Natural killer cell (primary cell): ENCODE data around the gene CLEC16A. TPM values are rescaled to one million over a fixed set of nuclear protein-coding genes. Genes with fewer than 3 reads are reported as not detected.

ENCODE experiments used
- ATAC-seq, 3 donors: fragments of 150-1000 bp in 2 of 3; fragments of 200-7000 bp in 1 of 3; cut with Tn5 transposase; 1 replicate in 1 of 3; 2 replicates in 2 of 3; pipeline ENCODE4 v1.10.0; 2021; ENCODE audit warnings: mild to moderate bottlenecking in 2 of 3, moderate library complexity in 2 of 3
- DNase-seq, 2 donors: peaks; one replicate each; pipeline versions ENCODE4 v3.0.0 to v3.0.0-alpha.2; 2013 to 2021; ENCODE audit warnings: mixed read lengths in 1 of 2
- H3K27ac ChIP-seq: one replicate; pipeline ENCODE4 v1.5.1; 2013; ENCODE audit warnings: mild to moderate bottlenecking, low read length
- H3K27me3 ChIP-seq: one replicate; pipeline ENCODE4 v1.6.1; 2013; ENCODE audit warnings: low read length; ENCODE audit not compliant: control insufficient read depth, insufficient read depth
- H3K36me3 ChIP-seq: one replicate; pipeline ENCODE4 v1.6.1; 2013; ENCODE audit warnings: low read length; ENCODE audit not compliant: control insufficient read depth, insufficient read depth
- H3K4me1 ChIP-seq: one replicate; pipeline ENCODE4 v1.6.1; 2013; ENCODE audit warnings: low read length; ENCODE audit not compliant: control insufficient read depth, insufficient read depth
- H3K4me3 ChIP-seq: one replicate; pipeline ENCODE4 v1.5.1; 2013; ENCODE audit warnings: low read length
- H3K9me3 ChIP-seq: one replicate; pipeline ENCODE4 v1.6.1; 2013; ENCODE audit warnings: low read length; ENCODE audit not compliant: control insufficient read depth, insufficient read depth
- H3K27ac Mint-ChIP-seq, 2 donors: one replicate each; pipeline ENCODE4 v1.8.0; 2022; ENCODE audit warnings: mild to moderate bottlenecking in 2 of 2, mixed read lengths in 2 of 2, moderate library complexity in 1 of 2
- H3K27me3 Mint-ChIP-seq, 2 donors: one replicate each; pipeline ENCODE4 v1.8.0; 2022; ENCODE audit warnings: low read depth in 2 of 2, mixed read lengths in 2 of 2
- H3K36me3 Mint-ChIP-seq: one replicate; pipeline ENCODE4 v1.8.0; 2022; ENCODE audit warnings: mixed read lengths
- H3K4me1 Mint-ChIP-seq, 2 donors: one replicate each; pipeline ENCODE4 v1.8.0; 2022; ENCODE audit warnings: mixed read lengths in 2 of 2
- H3K4me3 Mint-ChIP-seq: one replicate; pipeline ENCODE4 v1.8.0; 2022; ENCODE audit warnings: mild to moderate bottlenecking, moderate library complexity, mixed read lengths
- H3K9me3 Mint-ChIP-seq, 2 donors: one replicate each; pipeline ENCODE4 v1.8.0; 2022; ENCODE audit warnings: mixed read lengths in 2 of 2
- CTCF ChIP-seq: fragments of 200-600 bp; IDR thresholded peaks from one replicate; pipeline ENCODE4 v1.8.0; 2022; ENCODE audit warnings: antibody characterized with exemption
- WGBS: methylation state at CpG from one replicate; pipeline ENCODE4 v1.1.7; 2013; ENCODE audit warnings: missing lambda C conversion rate; ENCODE audit not compliant: insufficient coverage; 5-methylcytosine and 5-hydroxymethylcytosine counted together
- intact Hi-C: fragments of 100-400 bp; cut with micrococcal nuclease; formaldehyde crosslinking; loops from one replicate; pipeline ENCODE4 v1.14.2; 2022
- total RNA-seq, 4 donors: library from RNA; stranded (reverse); fragments of 120-200 nt in 1 of 4; gene quantifications; one replicate each; pipeline versions ENCODE4 v1.2.3 to v1.2.4, GENCODE V29; 2013 to 2022

CLEC16A gene
- total RNA-seq, 3 donors from 2014 or later (not counting 1 experiment from before 2014, with no cell fraction given), result 35.9 to 50.5 (median 37.4) TPM

- Mint-ChIP-seq H3K36me3 (no peaks in the 10 kb centered on the region), H3K4me3 (no peak overlapping the region), H3K4me1 (peaks cover 16 to 21% of the 10 kb centered on the region in 2 donors), H3K9me3 (no peaks in the 10 kb centered on the region), H3K27me3 (no peaks in the 10 kb centered on the region), H3K27ac (no peak overlapping the region)
- peaks cover 8% of the 10 kb centered on the region for H3K36me3 ChIP-seq
- no peak for TF ChIP-seq CTCF
- H3K4me1 ChIP-seq, result peaks cover 34% of the 10 kb centered on the region
- no peak overlapping the region for H3K27ac ChIP-seq
- DNase-seq (no peak), ATAC-seq (no peak)
- no peak overlapping the region for H3K4me3 ChIP-seq
- H3K27me3 ChIP-seq, result no peaks in the 10 kb centered on the region
- intact Hi-C loops, result no loop called here
- WGBS, result 99% methylated on average over 6 of the region's 6 CpGs
- H3K9me3 ChIP-seq, result no peaks in the 10 kb centered on the region
These were observed 233.3 kb downstream of the CLEC16A start for GRCh38 chr16:11177578-11178160.

DNA sequence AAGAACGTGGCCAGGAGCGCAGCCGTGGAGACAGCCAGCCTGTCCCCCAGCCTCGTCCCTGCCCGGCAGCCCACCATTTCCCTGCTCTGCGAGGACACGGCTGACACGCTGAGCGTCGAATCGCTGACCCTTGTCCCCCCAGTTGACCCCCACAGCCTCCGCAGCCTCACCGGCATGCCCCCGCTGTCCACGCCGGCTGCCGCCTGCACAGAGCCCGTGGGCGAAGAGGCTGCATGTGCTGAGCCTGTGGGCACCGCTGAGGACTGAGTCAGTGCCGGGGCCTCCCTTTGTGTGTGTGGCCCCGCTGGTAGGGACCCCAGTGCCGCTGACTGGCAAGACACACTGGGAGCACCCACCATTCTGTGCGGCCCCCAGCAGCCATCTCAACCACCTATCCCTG lies 234.1 kb downstream of the CLEC16A start:
- ATAC-seq, result no peak
- Mint-ChIP-seq H3K4me1 (peaks cover 16 to 21% of the 10 kb centered on the region in 2 donors), H3K27me3 (no peaks in the 10 kb centered on the region), H3K36me3 (no peaks in the 10 kb centered on the region), H3K27ac (no peak overlapping the region), H3K9me3 (no peaks in the 10 kb centered on the region), H3K4me3 (no peak overlapping the region)
- no peak for DNase-seq
- no peak overlapping the region for H3K4me3 ChIP-seq
- H3K4me1 ChIP-seq, result peaks cover 39% of the 10 kb centered on the region
- H3K27me3 ChIP-seq, result no peaks in the 10 kb centered on the region
- no peak overlapping the region for H3K27ac ChIP-seq
- 97% methylated on average over 24 of the region's 24 CpGs for WGBS
- no peak for TF ChIP-seq CTCF
- H3K36me3 ChIP-seq, result peaks cover 8% of the 10 kb centered on the region
- no peaks in the 10 kb centered on the region for H3K9me3 ChIP-seq
- intact Hi-C loops, result no loop called here

DNA sequence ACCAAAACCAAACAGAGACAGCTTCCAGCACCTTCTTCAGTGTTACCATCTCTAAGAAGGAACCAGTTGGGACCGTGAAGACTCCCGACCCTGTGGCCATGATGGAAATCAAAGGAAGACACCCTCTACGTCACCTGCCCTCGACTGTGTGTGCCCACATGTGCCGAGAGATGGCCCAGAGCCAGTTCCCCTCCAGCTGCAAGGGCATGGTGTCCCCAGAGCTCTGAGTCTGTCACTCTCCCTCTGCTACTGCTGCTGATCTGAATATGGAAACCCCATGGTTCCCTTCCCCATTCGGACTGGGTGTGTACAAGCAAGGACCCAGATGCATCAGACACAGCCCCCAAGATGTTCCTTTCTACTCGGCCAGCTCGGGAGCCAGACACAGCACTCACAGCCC lies 235.2 kb downstream of the CLEC16A start:
- DNase-seq, result no peak
- no peaks in the 10 kb centered on the region for H3K9me3 Mint-ChIP-seq
- no peak for ATAC-seq
- peaks cover 4% of the 10 kb centered on the region for H3K36me3 ChIP-seq
- intact Hi-C loops, result no loop called here
- TF ChIP-seq CTCF, result no peak
- H3K4me3 ChIP-seq, result no peak overlapping the region
- no peaks in the 10 kb centered on the region for H3K27me3 Mint-ChIP-seq
- no peaks in the 10 kb centered on the region for H3K9me3 ChIP-seq
- H3K4me1 Mint-ChIP-seq, result peaks cover 16 to 21% of the 10 kb centered on the region in 2 donors
- H3K36me3 Mint-ChIP-seq, result no peaks in the 10 kb centered on the region
- no peaks in the 10 kb centered on the region for H3K27me3 ChIP-seq
- WGBS, result 88% methylated on average over 8 of the region's 8 CpGs
- peaks cover 39% of the 10 kb centered on the region for H3K4me1 ChIP-seq
- no peak overlapping the region for H3K27ac ChIP-seq
- H3K27ac Mint-ChIP-seq, result no peak overlapping the region
- H3K4me3 Mint-ChIP-seq, result no peak overlapping the region

DNA sequence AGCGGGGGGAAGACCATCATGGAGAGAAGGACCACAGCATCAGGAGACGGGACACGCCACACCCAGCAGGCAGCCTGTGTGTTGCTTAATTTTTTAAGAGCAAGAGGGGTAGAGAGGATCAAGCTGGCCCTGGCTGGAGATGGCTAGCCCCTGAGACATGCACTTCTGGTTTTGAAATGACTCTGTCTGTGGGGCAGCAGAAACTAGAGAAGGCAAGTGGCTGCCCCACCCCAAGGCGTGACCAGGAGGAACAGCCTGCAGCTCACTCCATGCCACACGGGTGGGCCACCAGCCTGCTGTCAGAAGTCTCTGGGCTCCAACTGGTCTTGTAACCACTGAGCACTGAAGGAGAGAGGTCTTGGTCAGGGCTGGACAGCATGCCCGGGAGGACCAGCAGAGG lies 236.1 kb downstream of the CLEC16A start:
- ATAC-seq, result no peak
- Mint-ChIP-seq H3K9me3 (no peaks in the 10 kb centered on the region), H3K4me1 (peaks cover 7 to 21% of the 10 kb centered on the region in 2 donors), H3K27ac (peak overlapping the region in 1 of 2 donors; percentile 41), H3K27me3 (no peaks in the 10 kb centered on the region), H3K36me3 (no peaks in the 10 kb centered on the region), H3K4me3 (no peak overlapping the region)
- DNase-seq, result no peak
- Histone ChIP-seq H3K4me3 (no peak overlapping the region), H3K27ac (no peak overlapping the region), H3K36me3 (peaks cover 4% of the 10 kb centered on the region), H3K27me3 (no peaks in the 10 kb centered on the region), H3K4me1 (peaks cover 39% of the 10 kb centered on the region), H3K9me3 (no peaks in the 10 kb centered on the region)
- no peak for TF ChIP-seq CTCF
- 84% methylated on average over 6 of the region's 6 CpGs for WGBS
- intact Hi-C loops, result no loop called here
